ENCODE measurements around the gene FBXO10.

GRCh38 chr9:37563806-37564513 lies 12.2 kb downstream of the FBXO10 start:
- no peak for TF ChIP-seq CTCF (conservative IDR thresholded peaks at IDR 0.05 in 1 of 2, IDR thresholded peaks at IDR 0.05 in 1 of 2; ENCODE audit: low read depth in 1 of 2, low read length in 2 of 2)
- no peak for TF ChIP-seq EZH2 (IDR thresholded peaks at IDR 0.05; ENCODE audit: low read length, missing control alignments)

All from fibroblast of lung (primary cell).